HepG2 (cell line): ENCODE data around the gene CACNA1H. TPM values are rescaled to one million over a fixed set of nuclear protein-coding genes. Genes with fewer than 3 reads are reported as not detected.

Experiments used
- ATAC-seq: fragments of 200-7000 bp; cut with Tn5 transposase; 3 replicates; pipeline ENCODE4 v1.9.1; 2020; ENCODE audit warnings: mild to moderate bottlenecking, moderate library complexity
- BruUV-seq: library from RNA; stranded (reverse); fragments of 400-500 nt; replicated peaks from 2 replicates; lab custom pipeline; 2021; lab: Mats Ljungman, UMichigan
- CTCF ChIA-PET: fragments of 300-600 bp; formaldehyde crosslinking; extraction: SDS; loops from one replicate; lab custom pipeline; 2021; ENCODE audit warnings: low total read pairs, inconsistent platforms, low intra/inter-chr PET ratio; lab: Yijun Ruan, JAX
- POLR2A ChIA-PET: fragments of 350-600 bp; sonication (Branson Sonifier 250); formaldehyde crosslinking; loops from one replicate; lab custom pipeline; 2020; ENCODE audit warnings: antibody characterized with exemption, inconsistent platforms; lab: Yijun Ruan, JAX
- DNase-seq: peaks from one replicate; pipeline ENCODE4 v3.0.0-alpha.2; 2015; ENCODE audit warnings: low spot score
- FAIRE-seq: peaks from 3 replicates; lab custom pipeline; 2011; peaks lifted over from hg19 to GRCh38; lab: Jason Lieb, UNC
- H2AFZ ChIP-seq: one replicate; pipeline ENCODE4 v1.6.1; 2011; ENCODE audit warnings: low read length, inconsistent platforms
- H3K27ac ChIP-seq: fragments of 300-600 bp; 3 replicates; pipeline ENCODE4 v1.8.0; 2011; ENCODE audit warnings: mixed run types, mild to moderate bottlenecking, mixed read lengths, low read length, inconsistent platforms; ENCODE audit not compliant: insufficient read depth; ENCODE audit errors: extremely low read length
- H3K27me3 ChIP-seq, 2 experiments: fragments of 200-600 bp in 1 of 2; 2 replicates in 1 of 2; 3 replicates in 1 of 2; pipeline versions ENCODE4 v1.6.0 to v1.8.0; 2011; ENCODE audit warnings: low read length in 2 of 2, mild to moderate bottlenecking in 2 of 2, moderate library complexity in 2 of 2, inconsistent platforms in 1 of 2; ENCODE audit not compliant: insufficient read depth in 2 of 2, control insufficient read depth in 1 of 2
- H3K36me3 ChIP-seq, 2 experiments: fragments of 200-600 bp in 1 of 2; replicated peaks in 1 of 2; 2 replicates in 1 of 2; 3 replicates in 1 of 2; pipeline versions ENCODE4 v1.5.1 to v1.8.0; 2011; ENCODE audit warnings: low read length in 2 of 2, inconsistent platforms in 1 of 2; ENCODE audit not compliant: insufficient read depth in 2 of 2, control insufficient read depth in 1 of 2
- H3K4me1 ChIP-seq: 2 replicates; pipeline ENCODE4 v1.5.1; 2012; ENCODE audit warnings: low read length, inconsistent platforms; ENCODE audit not compliant: insufficient read depth
- H3K4me2 ChIP-seq: 2 replicates; pipeline ENCODE4 v1.6.0; 2011; ENCODE audit warnings: low read depth, low read length, inconsistent platforms
- H3K4me3 ChIP-seq, 3 experiments: fragments of 200-600 bp in 1 of 3; sonication (generic), shearing (Covaris generic) in 1 of 3; replicated peaks in 1 of 3; 2 replicates each; pipeline ENCODE4 v1.5.1; 2011 to 2016; ENCODE audit warnings: low read length in 3 of 3, inconsistent platforms in 2 of 3, low read depth in 2 of 3, mild to moderate bottlenecking in 2 of 3, control low read depth in 1 of 3, mixed read lengths in 1 of 3; ENCODE audit not compliant: insufficient read depth in 1 of 3
- H3K79me2 ChIP-seq: one replicate; pipeline ENCODE4 v1.6.1; 2011; ENCODE audit warnings: low read length, inconsistent platforms; ENCODE audit not compliant: insufficient read depth
- H3K9ac ChIP-seq: 2 replicates; pipeline ENCODE4 v1.6.0; 2011; ENCODE audit warnings: mild to moderate bottlenecking, low read depth, low read length, inconsistent platforms; ENCODE audit not compliant: insufficient read depth
- H3K9me3 ChIP-seq: 2 replicates; pipeline ENCODE4 v1.5.1; 2012; ENCODE audit warnings: mild to moderate bottlenecking, low read length
- H4K20me1 ChIP-seq: 2 replicates; pipeline ENCODE4 v1.6.0; 2011; ENCODE audit warnings: inconsistent platforms, mild to moderate bottlenecking, low read length, moderate library complexity; ENCODE audit not compliant: insufficient read depth
- AGO2 ChIP-seq: fragments of 200-400 bp; formaldehyde crosslinking; optimal IDR thresholded peaks from 2 replicates; pipeline ENCODE3; 2017; ENCODE audit warnings: mild to moderate bottlenecking, low read depth, low read length, moderate library complexity
- ATF5 ChIP-seq: sonication (generic); formaldehyde crosslinking; IDR thresholded peaks from 2 replicates; pipeline ENCODE4 v1.4.0; 2020; ENCODE audit warnings: mild to moderate bottlenecking, low read depth, missing genetic modification reagents
- FOXO1 ChIP-seq: sonication (generic); formaldehyde crosslinking; IDR thresholded peaks from 2 replicates; pipeline ENCODE4 v1.4.0; 2020; ENCODE audit warnings: missing genetic modification reagents
- KDM5A ChIP-seq: fragments of 200-600 bp; sonication (generic); IDR thresholded peaks from 2 replicates; pipeline ENCODE4 v1.7.0; 2018; ENCODE audit warnings: antibody characterized with exemption, mild to moderate bottlenecking, low read length, borderline replicate concordance
- MTF2 ChIP-seq: sonication (generic); formaldehyde crosslinking; IDR thresholded peaks from 2 replicates; pipeline ENCODE4 v1.5.0; 2020; ENCODE audit warnings: missing genetic modification reagents, borderline replicate concordance
- RBM39 ChIP-seq: fragments of 200-400 bp; formaldehyde crosslinking; IDR thresholded peaks from one replicate; pipeline ENCODE4 v1.6.1; 2018; ENCODE audit warnings: antibody characterized with exemption, mild to moderate bottlenecking, low read depth, low read length; ENCODE audit not compliant: poor library complexity, severe bottlenecking
- SALL1 ChIP-seq: sonication (generic); formaldehyde crosslinking; IDR thresholded peaks from 2 replicates; pipeline ENCODE4 v1.8.0; 2022; ENCODE audit warnings: mild to moderate bottlenecking, missing genetic modification reagents
- STAT5B ChIP-seq: sonication (generic); formaldehyde crosslinking; IDR thresholded peaks from 2 replicates; pipeline ENCODE4 v1.4.0; 2020; ENCODE audit warnings: missing genetic modification reagents
- ZNF652 ChIP-seq: IDR thresholded peaks from 2 replicates; pipeline ENCODE4 v1.6.1; 2016; ENCODE audit warnings: low read depth, borderline replicate concordance
- ZNF879 ChIP-seq: sonication (generic); formaldehyde crosslinking; IDR thresholded peaks from 2 replicates; pipeline ENCODE4 v1.8.1; 2023; ENCODE audit warnings: missing genetic modification reagents
- WGBS: methylation state at CpG from one replicate; pipeline ENCODE4 v1.1.6; 2017; ENCODE audit warnings: low lambda C conversion rate; 5-methylcytosine and 5-hydroxymethylcytosine counted together
- in situ Hi-C: cut with HindIII; loops from 2 replicates; pipeline ENCODE4 v1.10.0; 2017; ENCODE audit warnings: low pct_unique_long_range_greater_than_20kb; ENCODE audit not compliant: extremely low pct_ligation_motif_present
- intact Hi-C: fragments of 100-400 bp; cut with micrococcal nuclease; formaldehyde crosslinking; loops from one replicate; pipeline ENCODE4 v1.10.0; 2022; ENCODE audit not compliant: unreplicated experiment
- polyA plus RNA-seq, 8 experiments: library from polyadenylated mRNA; depleted of rRNA in 3 of 8; stranded (reverse) in 7 of 8; unstranded in 1 of 8; fragments of >200 nt; fragmentation: Illumina TruSeq in 4 of 8; extraction: Trizol in 4 of 8; gene quantifications; 2 replicates each; pipeline versions ENCODE4 v1.2.1 to v1.2.3, GENCODE V29; 2011 to 2016; ENCODE audit warnings: low read depth in 4 of 8, missing spikeins in 1 of 8, mixed read lengths in 1 of 8; ENCODE audit not compliant: insufficient read depth in 1 of 8
- total RNA-seq, 5 experiments: library from RNA; depleted of rRNA; stranded (reverse); fragments of >200 nt; fragmentation: Illumina TruSeq; extraction: Trizol; gene quantifications; 2 replicates each; pipeline ENCODE4 v1.2.3, GENCODE V29; 2016; ENCODE audit warnings: low read depth in 1 of 5
- TF ChIP-seq, protein P1 (sequence below), 2 experiments: sonication (generic) in 1 of 2; formaldehyde crosslinking in 1 of 2; IDR thresholded peaks; 2 replicates each; pipeline versions ENCODE4 v1.6.1 to v1.9.0; 2014 to 2022; ENCODE audit warnings: antibody characterized with exemption in 1 of 2, borderline replicate concordance in 1 of 2, inconsistent platforms in 1 of 2, low read depth in 1 of 2, missing genetic modification reagents in 1 of 2
- TF ChIP-seq, protein P2 (sequence below): fragments of 450-650 bp; IDR thresholded peaks from 2 replicates; pipeline ENCODE4 v1.6.1; 2016

The CACNA1H gene
- total and polyA plus RNA-seq, 2 of the 13 experiments (the other 11 are each of a cell fraction or from before 2014, with no cell fraction given): 0.40 to 1.8 TPM

DNA sequence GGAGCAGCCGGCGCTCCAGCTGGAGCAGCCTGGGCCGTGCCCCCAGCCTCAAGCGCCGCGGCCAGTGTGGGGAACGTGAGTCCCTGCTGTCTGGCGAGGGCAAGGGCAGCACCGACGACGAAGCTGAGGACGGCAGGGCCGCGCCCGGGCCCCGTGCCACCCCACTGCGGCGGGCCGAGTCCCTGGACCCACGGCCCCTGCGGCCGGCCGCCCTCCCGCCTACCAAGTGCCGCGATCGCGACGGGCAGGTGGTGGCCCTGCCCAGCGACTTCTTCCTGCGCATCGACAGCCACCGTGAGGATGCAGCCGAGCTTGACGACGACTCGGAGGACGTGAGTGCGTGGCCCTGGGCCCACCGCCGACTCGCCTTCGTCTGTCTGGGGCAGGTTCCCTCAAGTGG lies 56.2 kb downstream of the CACNA1H start:
- H3K27ac ChIP-seq: no peak overlapping the region
- no peak overlapping the region for H3K4me2 ChIP-seq
- ChIA-PET CTCF (no interaction called here), POLR2A (no interaction called here)
- no peak overlapping the region for H3K4me3 ChIP-seq
- H3K27me3 ChIP-seq: peaks cover 0 to 11% of the 10 kb centered on the region in 2 experiments; a peak in 2 of 5 replicates
- BruUV-seq: no TSS peak
- ATAC-seq (no peak), DNase-seq (no peak), FAIRE-seq (no peak)
- H3K36me3 ChIP-seq: no peaks in the 10 kb centered on the region
- intact Hi-C loops (no loop called here), in situ Hi-C loops (loop anchor here (25.0 kb wide), 1 partner anchor 397 kb away; the partner anchor contains the start of gene GNG13)
- H3K79me2 ChIP-seq: no peaks in the 10 kb centered on the region
- H2AFZ ChIP-seq: no peak overlapping the region
- H3K9ac ChIP-seq: no peak overlapping the region
- H4K20me1 ChIP-seq: no peaks in the 10 kb centered on the region
- TF ChIP-seq STAT5B (CRISPR knock-in tag) (no peak), ZNF879 (CRISPR knock-in tag) (no peak), RBM39 (no peak), MTF2 (CRISPR knock-in tag) (no peak), FOXO1 (CRISPR knock-in tag) (no peak), SALL1 (no peak), ZNF652 (CRISPR knock-in tag) (no peak), ATF5 (CRISPR knock-in tag) (no peak), KDM5A (no peak), AGO2 (no peak)
- TF ChIP-seq, protein P1, sequence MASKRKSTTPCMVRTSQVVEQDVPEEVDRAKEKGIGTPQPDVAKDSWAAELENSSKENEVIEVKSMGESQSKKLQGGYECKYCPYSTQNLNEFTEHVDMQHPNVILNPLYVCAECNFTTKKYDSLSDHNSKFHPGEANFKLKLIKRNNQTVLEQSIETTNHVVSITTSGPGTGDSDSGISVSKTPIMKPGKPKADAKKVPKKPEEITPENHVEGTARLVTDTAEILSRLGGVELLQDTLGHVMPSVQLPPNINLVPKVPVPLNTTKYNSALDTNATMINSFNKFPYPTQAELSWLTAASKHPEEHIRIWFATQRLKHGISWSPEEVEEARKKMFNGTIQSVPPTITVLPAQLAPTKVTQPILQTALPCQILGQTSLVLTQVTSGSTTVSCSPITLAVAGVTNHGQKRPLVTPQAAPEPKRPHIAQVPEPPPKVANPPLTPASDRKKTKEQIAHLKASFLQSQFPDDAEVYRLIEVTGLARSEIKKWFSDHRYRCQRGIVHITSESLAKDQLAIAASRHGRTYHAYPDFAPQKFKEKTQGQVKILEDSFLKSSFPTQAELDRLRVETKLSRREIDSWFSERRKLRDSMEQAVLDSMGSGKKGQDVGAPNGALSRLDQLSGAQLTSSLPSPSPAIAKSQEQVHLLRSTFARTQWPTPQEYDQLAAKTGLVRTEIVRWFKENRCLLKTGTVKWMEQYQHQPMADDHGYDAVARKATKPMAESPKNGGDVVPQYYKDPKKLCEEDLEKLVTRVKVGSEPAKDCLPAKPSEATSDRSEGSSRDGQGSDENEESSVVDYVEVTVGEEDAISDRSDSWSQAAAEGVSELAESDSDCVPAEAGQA (IDR thresholded peaks at IDR 0.05; ENCODE audit: low read depth): no peak
- TF ChIP-seq, protein P1 (CRISPR knock-in tag; IDR thresholded peaks at IDR 0.05; ENCODE audit: borderline replicate concordance): no peak
- TF ChIP-seq, protein P2, sequence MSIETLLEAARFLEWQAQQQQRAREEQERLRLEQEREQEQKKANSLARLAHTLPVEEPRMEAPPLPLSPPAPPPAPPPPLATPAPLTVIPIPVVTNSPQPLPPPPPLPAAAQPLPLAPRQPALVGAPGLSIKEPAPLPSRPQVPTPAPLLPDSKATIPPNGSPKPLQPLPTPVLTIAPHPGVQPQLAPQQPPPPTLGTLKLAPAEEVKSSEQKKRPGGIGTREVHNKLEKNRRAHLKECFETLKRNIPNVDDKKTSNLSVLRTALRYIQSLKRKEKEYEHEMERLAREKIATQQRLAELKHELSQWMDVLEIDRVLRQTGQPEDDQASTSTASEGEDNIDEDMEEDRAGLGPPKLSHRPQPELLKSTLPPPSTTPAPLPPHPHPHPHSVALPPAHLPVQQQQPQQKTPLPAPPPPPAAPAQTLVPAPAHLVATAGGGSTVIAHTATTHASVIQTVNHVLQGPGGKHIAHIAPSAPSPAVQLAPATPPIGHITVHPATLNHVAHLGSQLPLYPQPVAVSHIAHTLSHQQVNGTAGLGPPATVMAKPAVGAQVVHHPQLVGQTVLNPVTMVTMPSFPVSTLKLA: no peak
- H3K4me1 ChIP-seq: no peaks in the 10 kb centered on the region
- no peaks in the 10 kb centered on the region for H3K9me3 ChIP-seq
- 81% methylated on average over 15 of the region's 43 CpGs for WGBS
